ENCODE results near the gene TRMT6. TPM values are rescaled to one million over a fixed set of nuclear protein-coding genes. Genes with fewer than 3 reads are reported as not detected.

Gene TRMT6
- total RNA-seq, 1 donor from 2014 or later, result 15.8 TPM

DNA sequence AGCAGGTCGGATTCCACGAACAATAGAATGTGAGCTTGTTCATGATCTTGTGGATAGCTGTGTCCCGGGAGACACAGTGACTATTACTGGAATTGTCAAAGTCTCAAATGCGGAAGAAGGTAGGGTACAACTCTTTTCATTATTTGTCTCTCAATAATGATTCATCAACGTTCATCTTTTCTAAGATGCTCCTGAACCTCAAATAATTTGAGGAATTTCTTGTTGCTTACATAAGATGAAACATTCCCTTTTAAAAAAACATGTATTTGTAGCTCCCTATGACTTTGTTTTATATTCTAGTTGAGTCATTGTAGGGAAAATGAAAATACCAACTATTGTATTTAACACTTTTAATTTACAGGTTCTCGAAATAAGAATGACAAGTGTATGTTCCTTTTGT lies 17.1 kb upstream of the TRMT6 start:
- Mint-ChIP-seq H3K27me3 (no peaks in the 10 kb centered on the region), H3K9me3 (ENCODE audit: low read depth) (no peaks in the 10 kb centered on the region), H3K36me3 (ENCODE audit: insufficient read depth) (peaks cover 10% of the 10 kb centered on the region), H3K27ac (no peak overlapping the region), H3K4me3 (ENCODE audit: low read depth) (no peak overlapping the region), H3K4me1 (ENCODE audit: low read depth) (peaks cover 5% of the 10 kb centered on the region)
- TF ChIP-seq, protein P1, sequence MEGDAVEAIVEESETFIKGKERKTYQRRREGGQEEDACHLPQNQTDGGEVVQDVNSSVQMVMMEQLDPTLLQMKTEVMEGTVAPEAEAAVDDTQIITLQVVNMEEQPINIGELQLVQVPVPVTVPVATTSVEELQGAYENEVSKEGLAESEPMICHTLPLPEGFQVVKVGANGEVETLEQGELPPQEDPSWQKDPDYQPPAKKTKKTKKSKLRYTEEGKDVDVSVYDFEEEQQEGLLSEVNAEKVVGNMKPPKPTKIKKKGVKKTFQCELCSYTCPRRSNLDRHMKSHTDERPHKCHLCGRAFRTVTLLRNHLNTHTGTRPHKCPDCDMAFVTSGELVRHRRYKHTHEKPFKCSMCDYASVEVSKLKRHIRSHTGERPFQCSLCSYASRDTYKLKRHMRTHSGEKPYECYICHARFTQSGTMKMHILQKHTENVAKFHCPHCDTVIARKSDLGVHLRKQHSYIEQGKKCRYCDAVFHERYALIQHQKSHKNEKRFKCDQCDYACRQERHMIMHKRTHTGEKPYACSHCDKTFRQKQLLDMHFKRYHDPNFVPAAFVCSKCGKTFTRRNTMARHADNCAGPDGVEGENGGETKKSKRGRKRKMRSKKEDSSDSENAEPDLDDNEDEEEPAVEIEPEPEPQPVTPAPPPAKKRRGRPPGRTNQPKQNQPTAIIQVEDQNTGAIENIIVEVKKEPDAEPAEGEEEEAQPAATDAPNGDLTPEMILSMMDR (IDR thresholded peaks at IDR 0.05; ENCODE audit: unreplicated experiment), result no peak
- no peak for DNase-seq (ENCODE audit: low spot score, unreplicated experiment)

DNA sequence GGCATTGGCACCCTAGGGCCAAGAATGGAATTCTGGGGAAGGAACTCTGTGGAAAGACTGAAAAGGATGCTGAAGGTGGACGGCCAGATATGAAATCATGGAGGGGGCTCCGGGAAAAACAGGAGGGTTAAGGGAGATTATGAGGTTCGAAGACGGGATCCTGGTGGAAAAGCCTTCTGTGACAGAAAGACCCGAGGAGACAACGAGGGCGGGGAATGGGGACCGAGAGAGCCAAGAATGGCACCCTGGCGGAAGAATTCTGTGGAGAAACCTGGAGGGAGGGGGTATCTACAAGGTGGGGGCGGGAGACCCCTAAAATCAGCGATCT lies 426 bp downstream of the TRMT6 start:
- peak overlapping the region; percentile 97 for H3K4me3 Mint-ChIP-seq (ENCODE audit: low read depth)
- peaks cover 19% of the 10 kb centered on the region for H3K4me1 Mint-ChIP-seq (ENCODE audit: low read depth)
- H3K27ac Mint-ChIP-seq, result peak overlapping the region; percentile 97
- DNase-seq (ENCODE audit: low spot score, unreplicated experiment), result no peak
- H3K9me3 Mint-ChIP-seq (ENCODE audit: low read depth), result no peaks in the 10 kb centered on the region
- H3K36me3 Mint-ChIP-seq (ENCODE audit: insufficient read depth), result peaks cover 5% of the 10 kb centered on the region
- H3K27me3 Mint-ChIP-seq, result no peaks in the 10 kb centered on the region
- TF ChIP-seq, protein P1 (IDR thresholded peaks at IDR 0.05; ENCODE audit: unreplicated experiment), result no peak

DNA sequence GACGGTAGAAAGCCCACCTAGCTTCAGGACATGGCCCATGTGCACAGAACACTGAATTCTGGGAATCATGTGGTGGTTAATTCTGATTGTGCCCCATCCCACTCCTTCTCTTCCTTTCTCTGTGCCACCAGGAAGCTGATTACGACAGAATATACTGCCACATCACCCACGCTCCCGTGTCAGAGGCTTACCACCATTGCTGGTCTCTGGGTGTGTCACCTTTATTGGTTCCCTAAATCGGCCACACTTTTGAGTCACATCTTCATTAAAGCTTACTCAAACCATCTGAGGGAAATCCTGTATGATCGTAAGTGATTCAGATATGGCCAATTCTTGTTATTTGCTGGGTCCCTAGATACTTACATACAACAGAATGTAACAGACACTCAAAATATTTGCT lies 3.1 kb downstream of the TRMT6 start:
- H3K4me1 Mint-ChIP-seq (ENCODE audit: low read depth), result peaks cover 19% of the 10 kb centered on the region
- no peaks in the 10 kb centered on the region for H3K9me3 Mint-ChIP-seq (ENCODE audit: low read depth)
- H3K27ac Mint-ChIP-seq, result no peak overlapping the region
- DNase-seq (ENCODE audit: low spot score, unreplicated experiment), result no peak
- TF ChIP-seq, protein P1 (IDR thresholded peaks at IDR 0.05; ENCODE audit: unreplicated experiment), result no peak
- peaks cover 16% of the 10 kb centered on the region for H3K36me3 Mint-ChIP-seq (ENCODE audit: insufficient read depth)
- no peak overlapping the region for H3K4me3 Mint-ChIP-seq (ENCODE audit: low read depth)
- no peaks in the 10 kb centered on the region for H3K27me3 Mint-ChIP-seq

DNA sequence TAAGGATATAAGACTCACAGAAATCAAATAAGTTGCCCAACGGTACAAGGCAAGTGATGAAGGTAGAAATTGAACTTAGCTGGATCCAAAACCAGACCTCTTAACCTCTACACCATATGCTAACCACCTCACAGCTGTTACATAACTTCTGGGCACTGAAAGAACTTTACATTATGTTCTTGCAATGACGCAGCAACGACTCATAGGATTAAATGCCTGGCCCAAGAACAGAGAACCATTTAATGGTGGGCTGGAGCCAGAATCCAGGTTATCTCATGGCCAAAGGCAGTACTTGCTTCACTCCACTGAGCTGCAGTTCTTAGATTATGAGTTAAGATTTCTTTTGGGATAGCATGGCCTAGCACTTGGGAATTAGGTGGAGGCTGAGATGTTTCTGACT lies 4.4 kb downstream of the TRMT6 start:
- Mint-ChIP-seq H3K4me1 (ENCODE audit: low read depth) (peaks cover 13% of the 10 kb centered on the region), H3K4me3 (ENCODE audit: low read depth) (no peak overlapping the region), H3K9me3 (ENCODE audit: low read depth) (no peaks in the 10 kb centered on the region), H3K27ac (no peak overlapping the region), H3K27me3 (no peaks in the 10 kb centered on the region), H3K36me3 (ENCODE audit: insufficient read depth) (peaks cover 16% of the 10 kb centered on the region)
- TF ChIP-seq, protein P1 (IDR thresholded peaks at IDR 0.05; ENCODE audit: unreplicated experiment), result no peak
- no peak for DNase-seq (ENCODE audit: low spot score, unreplicated experiment)

DNA sequence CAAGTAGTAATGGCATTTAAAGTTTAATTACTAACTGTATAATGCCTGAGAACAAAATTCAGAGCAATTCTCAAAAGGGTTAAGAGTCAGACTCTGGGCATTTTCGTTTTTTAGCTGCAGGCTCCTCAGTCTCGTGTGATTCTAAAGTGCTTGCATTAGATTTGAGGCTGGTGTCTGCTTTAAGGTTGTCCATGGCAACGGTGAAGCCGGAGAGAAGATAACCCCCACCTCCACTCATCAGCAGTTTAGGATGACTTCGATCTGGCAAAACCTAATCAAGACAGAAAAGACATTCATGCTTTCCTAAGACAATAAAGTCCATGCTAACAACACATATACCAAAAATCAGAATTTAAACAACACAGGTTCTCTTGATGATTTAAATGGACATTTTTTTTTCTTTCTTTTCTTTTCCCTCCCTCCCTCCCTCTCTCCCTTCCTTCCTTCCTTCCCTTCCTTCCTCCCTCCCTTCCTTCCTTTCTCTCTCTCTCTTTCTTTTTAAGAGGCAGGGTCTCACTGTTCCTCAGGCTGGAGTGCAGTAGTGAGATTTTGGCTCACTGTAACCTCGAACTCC lies 11.8 kb downstream of the TRMT6 start:
- Mint-ChIP-seq H3K36me3 (ENCODE audit: insufficient read depth) (peaks cover 9% of the 10 kb centered on the region), H3K27ac (no peak overlapping the region), H3K27me3 (no peaks in the 10 kb centered on the region)

More for the DNA sequence above, 11.8 kb downstream of the TRMT6 start:
- H3K4me3 Mint-ChIP-seq (ENCODE audit: low read depth), result no peak overlapping the region
- no peaks in the 10 kb centered on the region for H3K4me1 Mint-ChIP-seq (ENCODE audit: low read depth)
- H3K9me3 Mint-ChIP-seq (ENCODE audit: low read depth), result no peaks in the 10 kb centered on the region
- DNase-seq (ENCODE audit: low spot score, unreplicated experiment), result no peak
- TF ChIP-seq, protein P1 (IDR thresholded peaks at IDR 0.05; ENCODE audit: unreplicated experiment), result no peak

Measured in progenitor cell of endocrine pancreas (in vitro differentiated cells).